SK-N-SH treated with all-trans-retinoic acid at 6 μM for 48 hours (cell line): ENCODE data around the gene AGBL5.

Source experiments
- ATAC-seq: fragments of 200-7000 bp; cut with Tn5 transposase; 3 replicates; pipeline ENCODE4 v1.9.1; 2020; ENCODE audit warnings: mild to moderate bottlenecking, moderate library complexity
- ARNTL ChIP-seq: fragments of 450-650 bp; formaldehyde crosslinking; IDR thresholded peaks from 2 replicates; pipeline ENCODE4 v1.5.0; 2020; ENCODE audit warnings: low read depth, mild to moderate bottlenecking, moderate library complexity, borderline replicate concordance
- CREB5 ChIP-seq: fragments of 250-450 bp; sonication (Bioruptor Pico); IDR thresholded peaks from 2 replicates; pipeline ENCODE4 v1.5.1; 2020; ENCODE audit warnings: low read depth, mild to moderate bottlenecking, moderate library complexity
- CSDC2 ChIP-seq: fragments of 250-450 bp; sonication (Bioruptor Pico); IDR thresholded peaks from 2 replicates; pipeline ENCODE4 v1.5.0; 2020; ENCODE audit warnings: mild to moderate bottlenecking, moderate library complexity
- CSRNP3 ChIP-seq: fragments of 250-450 bp; sonication (Bioruptor Pico); IDR thresholded peaks from 2 replicates; pipeline ENCODE4 v1.5.1; 2021; ENCODE audit warnings: mild to moderate bottlenecking, moderate library complexity
- ESRRG ChIP-seq: fragments of 250-450 bp; sonication (Bioruptor Pico); IDR thresholded peaks from 2 replicates; pipeline ENCODE4 v1.6.1; 2021; ENCODE audit warnings: mild to moderate bottlenecking
- GLIS3 ChIP-seq: fragments of 250-450 bp; sonication (Bioruptor Pico); IDR thresholded peaks from 2 replicates; pipeline ENCODE4 v1.5.0; 2020; ENCODE audit warnings: mild to moderate bottlenecking, moderate library complexity
- ISL1 ChIP-seq: fragments of 250-450 bp; sonication (Bioruptor Pico); IDR thresholded peaks from 2 replicates; pipeline ENCODE4 v2.1.2; 2022; ENCODE audit warnings: mild to moderate bottlenecking, moderate library complexity
- OSR1 ChIP-seq: fragments of 250-450 bp; sonication (Bioruptor Pico); IDR thresholded peaks from 2 replicates; pipeline ENCODE4 v1.8.0; 2022; ENCODE audit warnings: moderate library complexity, mild to moderate bottlenecking, inconsistent platforms
- PATZ1 ChIP-seq: fragments of 250-450 bp; sonication (Bioruptor Pico); IDR thresholded peaks from 2 replicates; pipeline ENCODE4 v1.8.0; 2020; ENCODE audit warnings: mild to moderate bottlenecking, moderate library complexity, borderline replicate concordance
- POU6F1 ChIP-seq: fragments of 250-450 bp; sonication (Bioruptor Pico); IDR thresholded peaks from 2 replicates; pipeline ENCODE4 v1.8.0; 2021; ENCODE audit warnings: low read depth, mild to moderate bottlenecking, moderate library complexity, borderline replicate concordance
- PPARA ChIP-seq: fragments of 250-450 bp; sonication (Bioruptor Pico); IDR thresholded peaks from 2 replicates; pipeline ENCODE4 v1.5.0; 2020; ENCODE audit warnings: mild to moderate bottlenecking, borderline replicate concordance
- RARB ChIP-seq: fragments of 250-450 bp; sonication (Bioruptor Pico); IDR thresholded peaks from 2 replicates; pipeline ENCODE4 v1.8.0; 2021; ENCODE audit warnings: mild to moderate bottlenecking, moderate library complexity
- SNAI2 ChIP-seq: fragments of 250-450 bp; sonication (Bioruptor Pico); IDR thresholded peaks from 2 replicates; pipeline ENCODE4 v1.5.0; 2020; ENCODE audit warnings: mild to moderate bottlenecking, moderate library complexity
- TCF4 ChIP-seq: fragments of 250-450 bp; sonication (Bioruptor Pico); IDR thresholded peaks from 2 replicates; pipeline ENCODE4 v1.8.0; 2021; ENCODE audit warnings: mild to moderate bottlenecking, moderate library complexity, borderline replicate concordance
- TOX ChIP-seq: fragments of 250-450 bp; sonication (Bioruptor Pico); IDR thresholded peaks from 2 replicates; pipeline ENCODE4 v1.8.0; 2021; ENCODE audit warnings: mild to moderate bottlenecking, moderate library complexity, borderline replicate concordance
- ZC3H10 ChIP-seq: fragments of 250-450 bp; sonication (Bioruptor Pico); IDR thresholded peaks from 2 replicates; pipeline ENCODE4 v1.5.1; 2021; ENCODE audit warnings: mild to moderate bottlenecking, moderate library complexity
- ZFP3 ChIP-seq: fragments of 250-450 bp; sonication (Bioruptor Pico); IDR thresholded peaks from 2 replicates; pipeline ENCODE4 v1.5.0; 2020; ENCODE audit warnings: mild to moderate bottlenecking, moderate library complexity
- ZFP30 ChIP-seq: fragments of 450-650 bp; formaldehyde crosslinking; IDR thresholded peaks from 2 replicates; pipeline ENCODE4 v1.5.0; 2022; ENCODE audit warnings: mild to moderate bottlenecking, moderate library complexity
- ZNF565 ChIP-seq: fragments of 450-650 bp; formaldehyde crosslinking; conservative IDR thresholded peaks from 2 replicates; pipeline ENCODE4 v1.5.0; 2020; ENCODE audit warnings: low read depth, mild to moderate bottlenecking, moderate library complexity
- ZNF70 ChIP-seq: fragments of 450-650 bp; formaldehyde crosslinking; IDR thresholded peaks from 2 replicates; pipeline ENCODE4 v1.5.0; 2020; ENCODE audit warnings: mild to moderate bottlenecking, moderate library complexity
- ZNF8 ChIP-seq: fragments of 450-650 bp; formaldehyde crosslinking; IDR thresholded peaks from 2 replicates; pipeline ENCODE4 v1.5.0; 2020; ENCODE audit warnings: mild to moderate bottlenecking, moderate library complexity

The AGBL5 gene

GRCh38 chr2:27051902-27052645 is 606 bp downstream of the AGBL5 start:
- peak; percentile 0 for ATAC-seq
- TF ChIP-seq SNAI2 (CRISPR knock-in tag) (no peak), CSRNP3 (no peak), ISL1 (CRISPR knock-in tag) (no peak), RARB (CRISPR knock-in tag) (no peak), ZFP30 (CRISPR knock-in tag) (no peak), ZNF70 (CRISPR knock-in tag) (no peak), ZNF565 (CRISPR knock-in tag) (no peak; the same call in 1 of the 2 replicates), ARNTL (CRISPR knock-in tag) (no peak), OSR1 (CRISPR knock-in tag) (no peak), ZC3H10 (no peak), PATZ1 (CRISPR knock-in tag) (no peak), GLIS3 (no peak), ESRRG (CRISPR knock-in tag) (no peak), CREB5 (CRISPR knock-in tag) (no peak), POU6F1 (CRISPR knock-in tag) (no peak), TCF4 (no peak), CSDC2 (CRISPR knock-in tag) (no peak), ZFP3 (CRISPR knock-in tag) (no peak)

GRCh38 chr2:27053321-27053720 is 1.9 kb downstream of the AGBL5 start:
- ATAC-seq = no peak

More at GRCh38 chr2:27053321-27053720, 1.9 kb downstream of the AGBL5 start:
- no peak for TF ChIP-seq CREB5 (CRISPR knock-in tag)
- TF ChIP-seq POU6F1 (CRISPR knock-in tag) = no peak
- TF ChIP-seq ZNF565 (CRISPR knock-in tag) = no peak
- no peak for TF ChIP-seq ZFP30 (CRISPR knock-in tag)
- no peak for TF ChIP-seq OSR1 (CRISPR knock-in tag)
- TF ChIP-seq TOX (CRISPR knock-in tag) = no peak
- no peak for TF ChIP-seq RARB (CRISPR knock-in tag)
- TF ChIP-seq SNAI2 (CRISPR knock-in tag) = no peak
- TF ChIP-seq ZFP3 (CRISPR knock-in tag) = no peak
- TF ChIP-seq CSDC2 (CRISPR knock-in tag) = no peak
- TF ChIP-seq ARNTL (CRISPR knock-in tag) = no peak
- no peak for TF ChIP-seq GLIS3
- no peak for TF ChIP-seq CSRNP3
- TF ChIP-seq ZC3H10 = no peak
- TF ChIP-seq ZNF8 (CRISPR knock-in tag) = no peak
- TF ChIP-seq PPARA (CRISPR knock-in tag) = no peak
- no peak for TF ChIP-seq PATZ1 (CRISPR knock-in tag)
